GM19467 (cell line): Measurements from ENCODE around the gene PITPNM1.
"Not testable (repeated sequence)": the region's sequence is repeated elsewhere in the genome, so short reads cannot be mapped to it uniquely, and the experiment has no call there.

Source experiments
- ATAC-seq: cut with Tn5 transposase; IDR thresholded peaks from one replicate; pipeline ENCODE4 v1.9.1; 2021; ENCODE audit warnings: mild to moderate bottlenecking, moderate library complexity; ENCODE audit not compliant: unreplicated experiment

Gene PITPNM1

DNA sequence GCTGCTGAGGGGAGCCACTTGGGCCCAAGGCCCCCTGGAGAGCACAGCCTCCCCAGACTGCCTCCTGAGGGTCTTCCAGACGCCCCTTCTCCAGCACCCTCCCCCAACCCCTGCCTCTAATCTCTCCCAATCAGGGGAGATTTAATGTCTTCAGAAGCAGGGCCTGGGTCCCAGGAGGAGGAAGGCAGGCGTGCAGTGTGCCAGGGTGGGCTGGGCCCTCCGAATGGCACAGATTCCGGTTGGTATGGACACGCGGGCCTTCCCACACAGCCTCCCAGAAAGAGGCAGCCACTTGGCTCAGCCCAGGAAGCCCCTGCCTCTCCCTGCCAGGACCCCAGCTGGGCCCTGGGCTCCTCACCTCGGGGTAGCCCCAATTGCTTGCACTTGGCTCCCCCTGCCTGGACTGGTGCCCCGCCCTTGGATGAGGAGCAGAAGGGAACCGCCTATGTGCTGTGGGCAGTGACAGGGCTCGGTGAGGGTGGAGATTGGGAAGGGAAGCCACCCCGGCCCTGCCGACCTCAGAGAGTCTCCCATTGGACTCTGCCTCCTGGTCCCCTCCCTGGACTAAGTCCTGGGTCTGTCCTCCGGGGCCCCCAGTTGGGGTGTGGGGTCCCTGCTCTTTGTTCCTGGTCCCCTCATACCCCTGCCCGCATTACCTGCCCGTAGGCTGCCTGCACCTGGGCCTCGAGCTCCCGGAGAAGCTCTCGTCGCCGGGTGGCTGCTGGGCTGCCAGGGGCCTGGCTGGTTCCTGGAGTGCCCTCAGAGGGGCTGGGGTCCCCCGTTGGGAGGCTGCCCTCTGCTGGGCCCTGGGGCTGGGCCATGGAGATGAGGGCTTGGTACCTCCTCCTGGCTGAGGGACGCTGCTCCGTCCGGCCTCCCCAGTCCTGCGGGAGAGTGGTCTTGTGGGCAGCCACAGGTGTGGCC, 18.7 kb upstream of the PITPNM1 start:
- no peak for ATAC-seq

GRCh38 chr11:67522844-67523555, 17.8 kb upstream of the PITPNM1 start, which contains the start of gene CABP2:
Gene CABP2 (minus strand): TSS chr11:67523446. CDS start chr11:67523326, 120 bp downstream.
- ATAC-seq, result no peak

DNA sequence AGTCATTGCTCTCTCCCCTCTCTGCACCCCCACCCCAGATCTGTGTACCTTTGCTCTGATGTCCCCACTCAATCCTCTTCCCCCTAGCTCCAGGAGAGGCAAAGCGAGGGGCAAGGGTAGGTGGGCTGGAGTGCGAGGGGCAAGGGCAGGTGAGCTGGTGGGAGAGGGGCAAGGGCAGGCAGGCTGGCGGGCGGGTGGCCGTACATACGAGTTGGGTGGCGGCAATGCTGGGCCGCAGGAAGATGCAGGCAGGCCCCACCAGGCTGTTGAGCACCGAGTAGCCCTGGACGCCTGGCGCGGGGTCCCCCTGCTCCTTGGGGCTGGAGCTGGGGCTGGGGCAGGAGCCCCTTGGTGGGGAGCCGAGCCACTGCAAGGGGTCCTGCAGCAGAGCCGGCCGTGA, 17.2 kb upstream of the PITPNM1 start:
- no peak for ATAC-seq

GRCh38 chr11:67521924-67522323, 16.8 kb upstream of the PITPNM1 start:
- no peak for ATAC-seq

DNA sequence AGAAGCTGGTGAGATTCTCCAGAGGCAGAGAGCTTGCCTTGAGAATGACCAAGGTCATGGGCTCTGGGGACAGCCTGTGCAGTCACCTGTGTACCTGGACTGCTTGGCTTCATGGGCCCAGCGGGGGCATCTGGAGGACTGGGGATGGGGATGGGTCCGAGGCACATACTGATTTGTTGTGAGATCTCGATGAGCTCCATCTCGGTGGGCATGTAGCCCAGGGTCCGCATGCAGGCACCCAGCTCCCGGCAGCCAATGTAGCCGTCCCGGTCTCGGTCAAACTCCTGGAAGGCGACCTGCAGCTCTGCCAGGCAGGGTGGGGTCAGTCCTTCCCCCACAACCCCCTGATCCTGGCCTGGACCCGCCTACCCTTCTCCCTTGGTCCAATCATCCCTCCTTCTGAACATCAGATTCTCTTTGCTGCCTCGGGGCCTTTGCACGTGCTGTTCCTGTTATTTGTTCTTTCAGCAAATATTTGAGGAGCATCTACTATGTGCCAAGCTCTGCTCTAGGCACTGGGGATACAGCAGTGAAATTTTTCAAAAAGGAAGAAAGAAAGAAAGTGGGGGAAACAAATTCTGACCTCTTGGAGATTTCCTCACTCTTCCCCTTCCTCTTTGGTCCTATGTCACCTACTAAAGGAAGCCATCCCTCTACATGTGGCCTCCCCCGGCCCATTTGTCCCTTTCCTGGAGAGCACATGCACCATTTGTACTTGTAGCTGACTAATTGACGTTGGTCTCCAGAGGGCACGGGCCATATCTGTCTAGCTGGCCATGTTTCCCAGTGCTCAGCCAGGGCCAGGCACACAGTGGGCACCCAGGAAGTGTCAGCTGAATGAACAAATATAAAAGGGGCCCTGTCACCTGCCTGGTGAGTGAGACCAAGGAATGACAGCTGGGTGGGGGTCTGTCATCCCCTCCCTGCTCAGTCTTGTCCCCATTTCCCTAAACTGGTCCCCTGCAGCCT, 16.0 kb upstream of the PITPNM1 start:
- no peak for ATAC-seq

DNA sequence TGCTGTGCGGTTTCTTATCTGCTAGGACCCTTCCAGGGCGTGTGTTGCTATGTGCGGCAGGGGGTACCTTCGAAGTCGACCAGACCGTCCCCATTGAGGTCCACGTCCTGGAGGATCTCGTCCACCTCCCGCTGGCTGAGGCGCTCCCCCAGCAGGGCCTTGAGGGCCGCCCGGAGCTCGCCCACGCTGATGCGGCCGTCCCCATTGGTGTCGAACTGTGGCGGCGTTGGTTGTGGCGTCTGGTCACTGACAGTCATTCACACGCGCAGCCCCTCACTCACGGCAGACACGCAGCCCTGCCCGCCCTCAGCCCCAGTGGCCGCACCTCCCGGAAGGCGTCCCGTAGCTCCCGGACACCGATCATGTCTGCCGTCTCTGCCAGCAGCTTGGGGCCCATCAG, 14.6 kb upstream of the PITPNM1 start:
- ATAC-seq, result no peak

DNA sequence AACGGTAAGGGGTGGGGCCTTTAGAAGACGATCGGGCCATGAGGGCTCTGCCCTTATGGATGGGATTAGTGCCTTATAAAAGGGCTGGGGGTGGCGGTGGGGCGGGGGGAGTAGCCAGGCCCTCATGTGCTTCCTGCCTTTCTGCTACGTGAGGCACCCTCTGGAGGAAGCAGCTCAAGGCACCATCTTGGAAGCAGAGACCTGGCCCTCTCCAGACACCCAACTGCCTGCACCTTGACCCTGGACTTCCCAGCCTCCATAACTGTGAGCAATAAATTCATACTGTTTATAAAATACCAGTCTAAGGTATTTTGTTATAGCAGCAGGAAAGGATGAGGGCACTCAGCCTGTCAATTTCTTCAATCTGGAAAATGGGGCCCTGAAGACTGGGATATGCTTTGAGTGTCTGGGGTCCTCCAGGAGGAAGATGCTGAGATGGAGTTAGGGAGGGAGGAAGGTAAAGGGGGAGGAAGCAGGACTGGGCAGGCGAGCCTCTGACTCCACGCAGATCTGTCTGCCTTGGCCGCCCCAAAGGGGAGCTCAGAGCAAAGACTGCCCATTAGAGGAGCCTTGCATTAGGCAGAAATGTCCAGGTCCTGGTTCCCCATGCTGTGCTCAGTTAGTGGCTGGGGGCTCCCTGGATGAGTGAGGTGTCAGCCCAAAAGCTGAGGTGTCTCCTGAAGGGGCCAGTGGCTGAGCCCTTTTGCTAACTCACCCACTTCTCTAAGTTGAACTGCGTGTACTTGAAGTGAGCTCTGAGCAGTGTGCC, 12.8 kb upstream of the PITPNM1 start:
- no peak for ATAC-seq

GRCh38 chr11:67516806-67517205, 11.6 kb upstream of the PITPNM1 start:
- no peak for ATAC-seq

DNA sequence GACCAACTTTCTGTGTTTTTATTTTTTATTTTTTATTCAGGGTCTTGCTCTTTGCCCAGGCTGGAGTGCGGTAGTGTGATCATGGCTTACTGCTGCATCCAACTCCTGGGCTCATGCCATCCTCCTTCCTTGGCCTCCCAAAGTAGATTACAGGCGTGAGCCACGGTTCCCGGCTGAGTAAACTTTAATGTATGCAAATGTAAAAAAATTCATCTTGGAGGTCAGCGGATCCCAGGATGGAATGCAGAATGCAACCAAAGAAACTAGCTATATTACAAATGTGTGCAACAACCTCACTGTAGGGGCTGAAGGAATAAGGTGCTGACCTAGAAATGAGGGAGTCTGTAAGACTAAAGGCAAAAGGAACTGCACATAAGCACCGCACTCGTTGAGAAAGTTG, 9.0 kb upstream of the PITPNM1 start:
- no peak for ATAC-seq

- not testable (repeated sequence) for ATAC-seq
Measured at GRCh38 chr11:67511558-67511957, 6.4 kb upstream of the PITPNM1 start.

DNA sequence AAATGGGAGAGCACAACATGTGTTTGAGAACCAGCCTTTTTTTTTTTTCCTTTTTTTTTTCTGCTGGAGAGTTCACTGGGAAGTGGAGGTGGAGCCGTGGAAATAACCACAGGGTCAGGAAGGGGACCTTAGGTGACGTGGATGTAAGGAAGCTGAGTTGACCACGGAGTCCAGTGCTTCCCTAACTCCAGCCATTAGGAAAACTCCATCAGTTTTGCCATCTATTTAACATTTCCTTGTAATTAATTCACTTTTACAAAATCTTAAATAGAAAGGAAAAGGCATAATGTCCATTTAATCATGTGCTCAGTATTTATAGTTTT, 4.8 kb upstream of the PITPNM1 start:
- no peak for ATAC-seq

DNA sequence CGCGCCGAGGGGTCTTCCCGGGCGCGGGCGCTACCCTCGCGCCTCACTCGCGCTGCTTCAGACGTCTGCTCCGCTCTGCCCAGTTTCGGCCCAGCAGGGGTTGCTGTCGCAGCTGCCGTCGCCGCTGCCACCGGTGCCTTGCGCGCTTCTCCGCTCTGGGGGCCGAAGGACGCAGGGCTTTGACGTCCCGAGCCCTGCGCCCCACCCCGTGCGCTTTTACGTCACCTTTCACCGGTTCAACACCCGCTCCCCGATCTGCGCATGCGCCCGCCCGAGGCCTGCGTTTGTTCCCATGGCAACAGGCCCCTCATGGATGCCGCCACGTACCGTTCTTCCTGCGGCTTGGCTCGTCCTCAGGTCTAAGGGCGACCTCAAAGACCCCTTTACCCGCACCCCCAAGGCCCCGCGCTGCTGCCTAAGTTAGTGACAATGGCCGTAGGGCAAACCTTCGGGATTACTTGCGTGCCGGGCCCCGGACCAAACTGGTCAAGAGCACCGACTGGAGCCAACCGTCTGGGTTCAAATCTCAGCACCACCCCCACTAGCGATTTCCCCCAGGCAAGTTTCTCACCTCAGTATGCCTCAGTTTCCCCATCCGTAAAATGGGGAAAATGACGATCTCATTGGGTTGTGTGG, 3.4 kb upstream of the PITPNM1 start:
- peak; percentile 36 for ATAC-seq

GRCh38 chr11:67507864-67508485, 2.8 kb upstream of the PITPNM1 start, which contains the start of gene CDK2AP2:
Gene CDK2AP2 (minus strand): TSS chr11:67508162. CDS start chr11:67508082, 80 bp downstream.
- ATAC-seq, result peak; percentile 72

DNA sequence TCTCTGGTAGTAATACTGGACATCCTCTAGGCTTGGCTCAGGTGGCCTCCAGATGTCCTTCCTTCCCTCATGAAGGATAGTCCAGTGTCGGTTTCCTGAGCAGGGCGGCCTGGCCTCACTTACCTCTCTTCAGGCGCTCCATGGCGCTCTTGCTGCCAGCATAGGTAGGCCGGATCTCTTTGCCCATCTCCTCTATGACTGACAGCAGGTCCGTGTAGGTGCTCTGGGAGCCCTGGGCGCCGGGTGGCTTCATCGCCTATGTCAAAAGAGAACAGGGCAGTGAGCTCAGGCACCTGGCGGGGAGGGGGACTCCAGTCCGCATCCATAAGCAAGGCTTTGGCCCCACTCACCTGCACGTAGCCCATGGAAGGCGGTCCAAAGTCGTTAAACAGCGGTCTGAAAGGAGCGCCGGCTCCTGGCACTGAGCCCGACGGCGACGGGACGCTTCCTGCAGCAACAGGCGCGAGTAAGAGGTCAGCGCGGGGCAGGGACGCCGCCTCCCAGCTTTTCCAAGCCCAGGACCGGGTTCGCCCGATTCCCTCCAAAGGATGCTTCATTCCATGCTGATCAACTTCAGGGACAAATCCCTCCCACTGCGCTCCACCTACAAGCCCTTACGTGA, 2.2 kb upstream of the PITPNM1 start:
- ATAC-seq, result no peak

- ATAC-seq, result no peak
Measured at GRCh38 chr11:67506426-67507051, 1.4 kb upstream of the PITPNM1 start.

DNA sequence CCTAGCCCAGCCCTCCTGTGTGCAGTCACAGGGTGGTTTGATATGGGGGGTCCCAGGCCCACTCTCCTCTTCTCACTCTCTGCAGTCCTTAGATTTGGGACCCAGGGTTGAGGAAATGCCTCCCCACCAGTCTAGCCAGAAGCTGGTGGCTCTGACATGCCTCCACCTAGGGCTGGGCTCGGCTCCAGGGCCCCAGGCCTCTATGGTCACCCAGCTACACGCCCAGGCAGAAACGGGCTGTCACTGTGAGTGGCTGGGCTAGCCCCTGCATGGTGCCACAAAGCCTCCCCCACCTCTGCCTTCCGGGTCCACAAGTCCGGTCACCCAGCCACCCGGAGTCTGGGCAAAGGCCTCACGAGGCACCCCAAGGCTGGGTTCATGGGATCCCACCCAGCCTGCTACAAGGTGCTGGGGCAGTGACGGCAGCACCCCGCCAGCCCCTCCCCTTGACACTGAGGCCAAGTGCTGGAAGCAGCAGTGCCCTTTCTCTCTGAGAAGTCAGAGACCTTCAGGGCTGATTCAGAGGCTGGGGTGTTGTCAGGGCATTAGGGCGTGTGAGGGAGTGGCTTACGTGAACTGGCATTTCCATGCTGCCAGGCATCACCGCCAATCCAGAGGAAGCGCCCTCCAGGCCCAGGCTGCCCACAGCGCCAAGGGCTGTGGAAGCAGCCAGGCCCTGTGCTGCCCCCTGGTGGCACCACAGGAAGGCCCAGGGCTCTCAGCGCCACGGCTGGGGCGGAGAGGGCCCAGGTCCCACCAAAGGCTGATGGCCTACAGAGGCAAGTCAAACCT, 638 bp upstream of the PITPNM1 start:
- ATAC-seq, result no peak
